GM12892 (cell line): ENCODE data around the gene CNDP2.

Source experiments
- DNase-seq: peaks from one replicate; pipeline ENCODE4 v3.0.0; 2011; ENCODE audit not compliant: insufficient read length
- FAIRE-seq: peaks from 2 replicates; lab custom pipeline; 2011; peaks lifted over from hg19 to GRCh38; lab: Jason Lieb, UNC
- POLR2A ChIP-seq: IDR thresholded peaks from 2 replicates; pipeline ENCODE4 v1.6.1; 2011; ENCODE audit warnings: low read depth, low read length, control low read depth
- POLR2AphosphoS5 ChIP-seq: IDR thresholded peaks from 2 replicates; pipeline ENCODE4 v1.6.1; 2011; ENCODE audit warnings: low read depth, low read length, control low read depth
- TAF1 ChIP-seq: IDR thresholded peaks from 2 replicates; pipeline ENCODE4 v1.6.1; 2011; ENCODE audit warnings: low read depth, mild to moderate bottlenecking, control low read depth, low read length, borderline replicate concordance

Gene CNDP2

DNA sequence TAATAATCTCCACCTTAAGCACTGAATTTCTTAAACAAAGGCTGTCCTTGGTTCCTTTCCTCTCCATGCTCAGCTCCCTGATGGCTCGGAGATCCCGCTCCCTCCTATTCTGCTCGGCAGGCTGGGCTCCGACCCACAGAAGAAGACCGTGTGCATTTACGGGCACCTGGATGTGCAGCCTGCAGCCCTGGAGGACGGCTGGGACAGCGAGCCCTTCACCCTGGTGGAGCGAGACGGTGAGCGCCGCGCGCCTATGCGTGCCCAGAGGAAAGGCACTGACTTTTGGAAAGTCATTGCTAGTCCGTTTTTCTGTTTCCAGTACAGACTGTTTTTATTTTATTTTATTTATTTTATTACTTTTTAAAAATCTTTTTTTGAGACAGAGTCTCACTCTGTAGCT is 9.6 kb downstream of the CNDP2 start:
- no peak for TF ChIP-seq POLR2A
- no peak for TF ChIP-seq TAF1
- TF ChIP-seq POLR2AphosphoS5: no peak
- no peak for DNase-seq
- no peak for FAIRE-seq

DNA sequence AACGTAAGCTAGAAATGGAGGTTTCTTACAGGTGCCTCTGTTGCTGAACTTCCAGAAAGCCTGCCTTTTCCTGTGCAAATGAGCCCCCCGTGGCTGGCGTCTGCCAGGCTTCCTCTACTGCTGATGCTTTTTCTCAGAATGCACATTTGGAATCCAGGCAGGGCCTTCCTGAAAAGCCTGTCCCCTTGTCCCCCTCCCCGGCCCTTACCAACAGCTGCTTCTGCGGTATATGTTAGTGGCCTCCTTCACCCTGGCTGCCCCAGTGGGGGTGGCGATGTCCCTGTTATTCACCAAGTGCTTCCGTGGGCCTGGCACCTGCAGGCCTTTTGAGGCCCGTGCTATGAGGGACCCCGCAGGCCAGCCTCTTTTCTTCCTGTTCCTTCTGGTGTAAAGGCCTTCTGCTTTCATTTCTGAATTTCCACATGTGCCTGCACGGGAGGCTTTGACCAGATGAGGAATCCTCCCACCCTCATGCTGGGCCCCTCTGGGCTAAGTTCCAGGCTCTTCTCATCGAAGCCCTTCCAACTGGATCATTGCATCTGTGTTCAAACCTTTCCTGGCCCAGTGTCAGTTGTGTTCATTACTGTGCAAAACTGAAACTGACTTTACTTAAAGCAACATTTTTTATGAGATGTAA is 10.4 kb downstream of the CNDP2 start:
- no peak for FAIRE-seq
- DNase-seq: no peak

DNA sequence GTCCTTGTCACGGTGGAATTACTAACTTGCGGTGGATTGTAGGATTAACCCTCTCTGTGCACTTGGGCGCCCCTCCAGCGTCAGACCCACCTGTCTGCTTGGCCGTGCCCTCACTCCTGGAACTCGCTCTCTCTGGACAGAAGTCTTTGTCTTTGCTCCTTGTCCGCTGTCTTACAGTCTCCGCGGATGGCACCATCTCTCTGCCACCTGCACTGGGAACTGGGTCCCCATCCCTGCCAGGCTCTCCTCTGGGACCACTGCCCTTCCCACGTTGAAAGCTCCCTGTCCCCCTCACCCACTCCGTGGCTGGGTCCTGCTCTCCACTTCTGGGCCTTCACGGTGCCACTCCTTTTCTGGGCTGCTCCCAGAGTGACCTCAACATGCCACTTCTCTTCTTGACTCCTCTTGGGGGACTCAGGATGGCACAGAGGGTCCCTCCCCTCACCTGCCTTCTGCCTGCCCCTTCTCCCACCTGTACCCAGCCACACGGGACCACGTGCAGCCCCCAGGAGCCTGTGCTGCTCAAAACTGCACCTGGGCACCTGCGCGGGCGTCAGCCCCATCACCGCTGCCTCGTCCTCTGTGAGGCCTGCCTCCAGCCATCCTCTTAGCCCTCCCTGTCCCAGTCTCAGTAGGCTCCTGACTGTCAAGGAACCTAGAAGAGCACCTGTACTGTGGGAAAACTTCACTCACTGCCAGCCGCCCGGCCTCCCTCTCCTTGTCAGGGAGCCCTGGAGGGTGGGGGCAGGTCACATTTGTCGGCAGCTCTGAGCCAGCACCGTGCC is 11.1 kb downstream of the CNDP2 start:
- DNase-seq (no peak), FAIRE-seq (no peak)
- no peak for TF ChIP-seq POLR2AphosphoS5
- no peak for TF ChIP-seq POLR2A
- no peak for TF ChIP-seq TAF1

More for the DNA sequence above, 10.4 kb downstream of the CNDP2 start:
- TF ChIP-seq POLR2AphosphoS5: no peak
- TF ChIP-seq TAF1: no peak
- TF ChIP-seq POLR2A: no peak

DNA sequence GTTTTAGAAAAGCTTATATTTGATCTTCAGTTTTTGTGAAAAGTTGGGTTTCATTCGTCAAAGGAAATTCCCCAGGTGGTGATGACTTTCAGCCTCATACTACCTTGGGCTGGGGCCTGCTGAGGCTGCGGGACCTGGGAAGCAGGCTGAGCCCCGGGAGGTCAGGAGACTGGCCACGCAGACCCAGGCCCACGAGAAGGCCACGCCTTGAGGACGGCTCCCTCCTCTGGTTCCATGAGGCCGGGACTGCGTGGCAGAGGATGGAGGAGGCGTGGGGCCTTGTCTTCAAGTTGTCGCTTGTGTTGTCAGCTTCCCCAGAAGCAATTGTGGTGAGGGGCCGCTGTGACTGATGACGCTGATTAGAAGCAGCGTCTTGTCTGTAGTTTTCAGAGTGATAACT is 11.8 kb downstream of the CNDP2 start:
- no peak for TF ChIP-seq POLR2A
- TF ChIP-seq POLR2AphosphoS5: no peak
- no peak for TF ChIP-seq TAF1
- FAIRE-seq (no peak), DNase-seq (no peak)

DNA sequence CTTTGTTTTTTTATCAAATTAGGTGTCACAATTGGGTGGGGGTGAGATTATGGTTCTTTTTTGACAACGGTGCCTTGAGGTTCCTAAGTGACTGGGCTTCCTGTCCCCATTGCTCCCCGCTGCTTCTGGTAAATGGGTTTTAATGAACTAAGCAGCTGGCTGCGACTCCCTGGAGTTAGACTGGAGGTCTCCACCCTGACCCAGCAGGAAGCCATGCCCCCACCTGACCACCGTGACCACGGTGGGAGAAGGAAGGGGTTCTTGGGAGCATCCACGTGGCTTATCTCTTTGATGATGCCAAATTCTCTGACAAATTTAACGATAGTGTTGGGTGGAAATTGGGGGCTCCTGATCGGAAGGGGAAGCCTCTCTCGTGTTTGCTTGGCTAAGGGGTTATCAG is 12.2 kb downstream of the CNDP2 start:
- FAIRE-seq (no peak), DNase-seq (no peak)
- TF ChIP-seq TAF1: no peak
- TF ChIP-seq POLR2AphosphoS5: no peak
- no peak for TF ChIP-seq POLR2A

DNA sequence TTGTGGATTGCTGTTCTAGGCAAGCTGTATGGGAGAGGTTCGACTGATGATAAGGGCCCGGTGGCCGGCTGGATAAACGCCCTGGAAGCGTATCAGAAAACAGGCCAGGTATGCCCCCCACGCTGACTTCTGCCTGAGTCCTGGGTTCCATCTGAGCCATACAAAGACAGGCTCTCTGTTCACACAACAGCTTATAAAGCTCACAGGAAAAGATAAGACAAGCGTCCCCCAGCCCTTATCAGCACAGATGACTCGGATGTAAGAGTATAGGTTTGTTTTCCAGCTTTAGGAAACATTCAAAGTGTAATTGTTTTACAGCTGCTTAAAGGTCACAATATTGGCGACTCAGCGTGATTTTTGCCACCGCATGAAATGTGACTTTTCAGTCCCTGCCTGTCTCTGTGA is 12.7 kb downstream of the CNDP2 start:
- TF ChIP-seq POLR2A (no peak), POLR2AphosphoS5 (no peak), TAF1 (no peak)
- DNase-seq: no peak
- FAIRE-seq: no peak

DNA sequence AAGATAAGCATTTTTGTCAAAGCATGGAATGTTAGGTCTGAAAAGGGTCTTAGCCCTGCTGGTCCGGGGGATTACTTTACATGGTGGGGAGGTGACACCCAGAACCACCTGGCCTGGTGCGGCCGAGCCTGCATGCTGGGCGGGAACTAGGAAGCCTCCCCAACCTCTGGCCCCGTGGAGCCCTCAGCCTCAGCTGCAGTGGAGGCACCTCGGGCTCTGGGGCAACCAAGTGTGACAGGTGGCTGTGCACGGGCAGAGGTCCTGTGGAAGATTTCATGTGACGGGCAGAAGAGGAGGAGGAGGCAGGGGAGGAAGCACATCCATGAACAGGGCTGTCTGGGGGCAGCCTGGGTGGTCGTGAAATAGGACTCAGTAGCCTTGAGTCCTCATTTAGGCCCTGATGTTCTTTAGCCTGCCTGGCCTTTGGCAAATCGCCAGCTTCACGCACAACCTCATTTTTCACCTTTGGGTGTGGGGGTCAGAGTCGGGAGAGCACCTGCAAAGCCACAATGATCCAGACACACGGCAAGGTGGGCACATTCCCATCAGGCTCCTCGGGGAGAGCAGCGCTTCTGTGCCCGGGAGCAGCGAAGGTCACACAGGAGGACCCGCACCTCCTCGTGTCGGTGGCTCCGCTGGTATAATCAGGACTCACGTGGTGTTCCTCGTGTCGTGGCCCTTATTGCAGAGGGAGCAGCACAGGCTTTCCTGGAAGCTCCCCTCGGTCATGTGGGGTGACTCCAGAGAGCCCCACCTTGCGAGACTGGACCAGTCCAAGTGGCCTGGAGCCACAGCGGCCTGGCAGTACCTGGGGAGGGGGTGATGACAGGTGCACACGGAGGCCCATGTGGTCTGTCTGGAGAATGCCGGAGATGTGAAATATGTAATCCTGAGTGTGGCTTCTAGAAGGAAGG is 13.9 kb downstream of the CNDP2 start:
- FAIRE-seq (no peak), DNase-seq (no peak)
- TF ChIP-seq TAF1 (no peak), POLR2A (no peak), POLR2AphosphoS5 (no peak)

DNA sequence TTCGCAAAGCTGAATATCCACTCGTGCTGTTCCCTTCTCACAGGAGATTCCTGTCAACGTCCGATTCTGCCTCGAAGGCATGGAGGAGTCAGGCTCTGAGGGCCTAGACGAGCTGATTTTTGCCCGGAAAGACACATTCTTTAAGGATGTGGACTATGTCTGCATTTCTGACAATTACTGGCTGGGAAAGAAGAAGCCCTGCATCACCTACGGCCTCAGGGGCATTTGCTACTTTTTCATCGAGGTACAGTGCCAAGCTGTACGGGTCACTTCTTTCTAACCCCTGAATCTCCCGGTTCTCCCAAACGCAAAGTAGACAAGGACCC is 14.6 kb downstream of the CNDP2 start:
- DNase-seq (no peak), FAIRE-seq (no peak)
- TF ChIP-seq TAF1 (no peak), POLR2AphosphoS5 (no peak), POLR2A (no peak)

DNA sequence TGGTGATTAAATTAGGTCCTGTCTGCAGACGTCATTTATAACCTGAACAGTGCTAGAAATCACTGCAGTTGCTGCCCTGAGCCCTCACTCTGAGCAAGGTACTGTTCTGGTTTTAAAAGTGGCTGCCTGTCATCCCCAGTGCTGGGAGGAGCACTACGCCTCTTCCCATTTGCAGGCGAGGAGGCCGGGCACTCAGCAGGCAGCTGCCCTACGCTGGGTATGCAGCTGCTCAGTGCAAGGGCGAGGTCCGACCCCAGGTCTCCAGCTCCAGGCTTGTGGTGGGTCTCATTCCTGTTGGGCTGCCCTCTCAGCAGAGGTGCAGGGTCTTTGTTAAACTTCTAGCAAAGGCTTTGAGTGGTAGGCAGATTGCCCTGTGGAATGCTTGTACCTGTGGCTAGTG is 15.7 kb downstream of the CNDP2 start:
- FAIRE-seq (no peak), DNase-seq (no peak)
- TF ChIP-seq POLR2AphosphoS5 (no peak), TAF1 (no peak), POLR2A (no peak)

DNA sequence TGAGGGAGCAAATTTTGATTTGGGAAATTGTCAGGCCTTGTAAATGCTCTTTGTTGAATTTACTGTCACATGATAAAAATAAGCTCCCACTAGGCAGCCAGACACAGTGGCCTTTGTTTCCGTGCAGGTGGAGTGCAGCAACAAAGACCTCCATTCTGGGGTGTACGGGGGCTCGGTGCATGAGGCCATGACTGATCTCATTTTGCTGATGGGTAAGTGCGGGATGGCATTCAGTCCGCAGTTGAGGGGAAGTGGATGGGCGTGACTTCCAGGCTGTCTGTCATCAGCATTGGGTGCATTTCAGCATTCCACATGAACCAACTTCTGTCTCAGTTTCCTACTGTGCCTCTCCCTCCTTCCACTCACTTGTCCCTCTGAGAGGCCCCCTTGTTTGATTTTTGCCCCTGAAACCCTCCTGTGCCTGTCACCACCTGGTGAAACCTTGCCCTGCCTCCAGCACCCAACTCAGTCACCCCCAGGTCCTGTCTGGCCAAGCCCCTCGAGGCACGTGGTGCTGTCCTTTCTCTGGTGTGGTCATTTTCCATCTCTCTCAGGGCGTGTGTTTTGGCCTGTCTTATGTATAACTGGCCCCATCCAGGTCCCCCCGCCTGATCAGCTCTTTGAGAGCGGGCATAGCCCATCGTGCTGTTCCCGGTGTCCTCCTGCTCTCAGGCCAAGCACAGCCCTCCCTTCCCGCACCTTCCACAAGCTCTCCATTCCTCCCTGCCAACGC is 16.3 kb downstream of the CNDP2 start:
- DNase-seq: no peak
- no peak for FAIRE-seq
- no peak for TF ChIP-seq POLR2A
- TF ChIP-seq POLR2AphosphoS5: no peak
- TF ChIP-seq TAF1: no peak

DNA sequence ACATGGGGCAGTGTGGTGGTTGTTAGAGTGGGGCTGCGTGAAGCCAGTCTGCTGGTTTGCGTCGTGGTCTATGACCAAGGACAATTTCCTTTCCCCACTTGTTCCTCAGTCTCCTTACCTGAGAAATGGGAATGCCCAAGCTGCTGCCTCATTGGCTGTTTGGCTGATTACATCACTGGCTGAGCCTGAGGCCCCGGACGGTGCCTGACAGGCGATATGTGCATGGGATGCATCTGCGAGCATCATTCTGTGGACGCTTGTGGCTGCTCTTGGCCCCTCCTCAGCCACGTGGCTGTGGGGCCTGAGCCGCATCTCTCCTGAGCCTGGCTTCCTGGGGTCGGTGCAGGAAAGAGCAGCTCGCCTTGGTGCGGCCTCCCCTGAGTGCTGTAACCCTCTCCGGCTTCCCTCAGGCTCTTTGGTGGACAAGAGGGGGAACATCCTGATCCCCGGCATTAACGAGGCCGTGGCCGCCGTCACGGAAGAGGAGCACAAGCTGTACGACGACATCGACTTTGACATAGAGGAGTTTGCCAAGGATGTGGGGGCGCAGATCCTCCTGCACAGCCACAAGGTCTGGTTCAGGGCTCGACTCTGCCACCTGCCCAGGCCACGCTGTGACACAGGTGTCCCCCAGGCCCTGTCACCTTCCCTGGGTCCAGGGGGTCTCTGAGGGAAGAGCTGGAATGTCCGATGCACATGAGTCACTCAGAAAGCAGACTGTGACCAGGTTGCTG is 17.2 kb downstream of the CNDP2 start:
- FAIRE-seq: no peak
- DNase-seq: no peak
- TF ChIP-seq TAF1: no peak
- no peak for TF ChIP-seq POLR2AphosphoS5
- no peak for TF ChIP-seq POLR2A
